ENCODE measurements around the gene ACTR2.
"Not testable (repeated sequence)": the region's sequence is repeated elsewhere in the genome, so short reads cannot be mapped to it uniquely, and the experiment has no call there.

Gene ACTR2

GRCh38 chr2:65227456-65228262, at the start of gene ACTR2:
Gene ACTR2, plus strand, starts transcription at chr2:65227831. Its CDS starts 79 bp downstream, at chr2:65227910.
- DNase-seq (ENCODE audit: low spot score) = peak; percentile 94

GRCh38 chr2:65182570-65182969, 45.1 kb upstream of the ACTR2 start:
- DNase-seq (ENCODE audit: low spot score) = no peak

GRCh38 chr2:65183406-65183805, 44.2 kb upstream of the ACTR2 start:
- DNase-seq (ENCODE audit: low spot score) = not testable (repeated sequence)

GRCh38 chr2:65185012-65185411, 42.6 kb upstream of the ACTR2 start:
- no peak for DNase-seq (ENCODE audit: low spot score)

GRCh38 chr2:65186093-65186868, 41.4 kb upstream of the ACTR2 start:
- no peak for DNase-seq (ENCODE audit: low spot score)

- DNase-seq (ENCODE audit: low spot score) = peak; percentile 58
These were observed 40.5 kb upstream of the ACTR2 start for GRCh38 chr2:65186872-65187851.

- DNase-seq (ENCODE audit: low spot score) = no peak
These were observed 34.2 kb upstream of the ACTR2 start for GRCh38 chr2:65193446-65193845.

- no peak for DNase-seq (ENCODE audit: low spot score)
These were observed 28.9 kb upstream of the ACTR2 start for GRCh38 chr2:65198737-65199136.

GRCh38 chr2:65199166-65199565, 28.5 kb upstream of the ACTR2 start:
- DNase-seq (ENCODE audit: low spot score) = no peak

- no peak for DNase-seq (ENCODE audit: low spot score)
These were observed 27.7 kb upstream of the ACTR2 start for GRCh38 chr2:65199891-65200290.

GRCh38 chr2:65204461-65205210, 23.0 kb upstream of the ACTR2 start:
- DNase-seq (ENCODE audit: low spot score) = no peak

- DNase-seq (ENCODE audit: low spot score) = no peak
These were observed 15.5 kb upstream of the ACTR2 start for GRCh38 chr2:65212115-65212514.

- no peak for DNase-seq (ENCODE audit: low spot score)
These were observed 15.0 kb upstream of the ACTR2 start for GRCh38 chr2:65212619-65213018.

GRCh38 chr2:65213035-65213434, 14.6 kb upstream of the ACTR2 start:
- no peak for DNase-seq (ENCODE audit: low spot score)

- no peak for DNase-seq (ENCODE audit: low spot score)
These were observed 13.3 kb upstream of the ACTR2 start for GRCh38 chr2:65214361-65214760.

GRCh38 chr2:65214843-65215242, 12.8 kb upstream of the ACTR2 start:
- no peak for DNase-seq (ENCODE audit: low spot score)

GRCh38 chr2:65215946-65216345, 11.7 kb upstream of the ACTR2 start:
- DNase-seq (ENCODE audit: low spot score) = no peak

GRCh38 chr2:65220432-65221131, 7.0 kb upstream of the ACTR2 start:
- DNase-seq (ENCODE audit: low spot score) = no peak

GRCh38 chr2:65221275-65221674, 6.4 kb upstream of the ACTR2 start:
- not testable (repeated sequence) for DNase-seq (ENCODE audit: low spot score)

- DNase-seq (ENCODE audit: low spot score) = no peak
These were observed 593 bp upstream of the ACTR2 start for GRCh38 chr2:65227020-65227455.

Data from CD4-positive, alpha-beta T cell treated with Interleukin-6 at 100 ng/mL for 8 hours (primary cell).